Colonic mucosa (tissue), 4 donors: ENCODE results near the gene TOP2B. TPM values are rescaled to one million over a fixed set of nuclear protein-coding genes. Genes with fewer than 3 reads are reported as not detected.

ENCODE experiments used
- DNase-seq: peaks from one replicate; pipeline ENCODE4 v3.0.0-alpha.2; 2020
- H3K27ac ChIP-seq: fragments of 200-600 bp; one replicate; pipeline ENCODE4 v1.8.0; 2021
- H3K27me3 ChIP-seq: fragments of 200-600 bp; one replicate; pipeline ENCODE4 v1.8.0; 2021
- H3K36me3 ChIP-seq: fragments of 200-600 bp; one replicate; pipeline ENCODE4 v1.8.0; 2021
- H3K4me1 ChIP-seq: fragments of 200-600 bp; one replicate; pipeline ENCODE4 v1.8.0; 2021; ENCODE audit warnings: mild to moderate bottlenecking
- H3K4me3 ChIP-seq: fragments of 200-600 bp; one replicate; pipeline ENCODE4 v1.8.0; 2021
- H3K9ac ChIP-seq, 2 donors: one replicate each; pipeline ENCODE4 v1.7.0; 2013; ENCODE audit warnings: control low read depth in 2 of 2, low read depth in 2 of 2, low read length in 2 of 2
- H3K9me3 ChIP-seq: fragments of 200-600 bp; one replicate; pipeline ENCODE4 v1.8.0; 2021
- CTCF ChIP-seq: fragments of 200-600 bp; IDR thresholded peaks from one replicate; pipeline ENCODE4 v1.8.0; 2022; ENCODE audit warnings: antibody characterized with exemption, mild to moderate bottlenecking
- intact Hi-C: fragments of 100-400 bp; cut with DNase I; formaldehyde crosslinking; loops from one replicate; pipeline ENCODE4 v1.14.1; 2022
- total RNA-seq, 2 donors: library from RNA; stranded (reverse); fragmentation: NEBNext Ultra II Directional in 1 of 2; extraction: Animal tissue kit (Norgen Biotek cat#: 25700) in 1 of 2; gene quantifications; one replicate each; pipeline ENCODE4 v1.2.1, GENCODE V29; 2021
- donor health status: healthy.
- donor health status: DM: no; HTN: no; CAD: no.
- donor health status: DM: no; HTN: no; CAD: no.

Gene TOP2B
- total RNA-seq, 2 donors from 2014 or later, result 105 TPM

- Histone ChIP-seq H3K27ac (no peak overlapping the region), H3K9ac (no peak overlapping the region), H3K27me3 (no peaks in the 10 kb centered on the region), H3K4me3 (no peak overlapping the region), H3K9me3 (no peaks in the 10 kb centered on the region), H3K36me3 (no peaks in the 10 kb centered on the region), H3K4me1 (no peaks in the 10 kb centered on the region)
- no peak for DNase-seq
- no peak for TF ChIP-seq CTCF
- intact Hi-C loops, result no loop called here
Observed at GRCh38 chr3:25568525-25569078, 96.1 kb downstream of the TOP2B start.

GRCh38 chr3:25567806-25568524 is 96.7 kb downstream of the TOP2B start:
- no peak for TF ChIP-seq CTCF
- intact Hi-C loops, result no loop called here
- H3K4me3 ChIP-seq, result no peak overlapping the region

GRCh38 chr3:25567388-25567787 is 97.3 kb downstream of the TOP2B start:
- Histone ChIP-seq H3K9ac (no peak overlapping the region), H3K9me3 (no peaks in the 10 kb centered on the region), H3K27me3 (no peaks in the 10 kb centered on the region), H3K4me1 (no peaks in the 10 kb centered on the region), H3K27ac (no peak overlapping the region), H3K4me3 (no peak overlapping the region), H3K36me3 (no peaks in the 10 kb centered on the region)
- no peak for DNase-seq
- intact Hi-C loops, result no loop called here
- TF ChIP-seq CTCF, result no peak

More at GRCh38 chr3:25567806-25568524, 96.7 kb downstream of the TOP2B start:
- no peaks in the 10 kb centered on the region for H3K4me1 ChIP-seq
- no peak overlapping the region for H3K9ac ChIP-seq
- no peaks in the 10 kb centered on the region for H3K36me3 ChIP-seq
- DNase-seq, result no peak
- no peak overlapping the region for H3K27ac ChIP-seq
- H3K27me3 ChIP-seq, result no peaks in the 10 kb centered on the region
- no peaks in the 10 kb centered on the region for H3K9me3 ChIP-seq

- no peak for DNase-seq
- no peaks in the 10 kb centered on the region for H3K27me3 ChIP-seq
- H3K9ac ChIP-seq, result no peak overlapping the region
- H3K4me3 ChIP-seq, result no peak overlapping the region
- TF ChIP-seq CTCF, result no peak
- no peaks in the 10 kb centered on the region for H3K9me3 ChIP-seq
- no peak overlapping the region for H3K27ac ChIP-seq
- no peaks in the 10 kb centered on the region for H3K4me1 ChIP-seq
- H3K36me3 ChIP-seq, result no peaks in the 10 kb centered on the region
- intact Hi-C loops, result no loop called here
Observed at GRCh38 chr3:25566358-25566920, 98.3 kb downstream of the TOP2B start.

GRCh38 chr3:25565807-25566206 is 98.9 kb downstream of the TOP2B start:
- DNase-seq, result no peak
- no peak for TF ChIP-seq CTCF
- intact Hi-C loops, result no loop called here
- no peak overlapping the region for H3K4me3 ChIP-seq
- no peaks in the 10 kb centered on the region for H3K9me3 ChIP-seq
- no peak overlapping the region for H3K27ac ChIP-seq
- H3K9ac ChIP-seq, result no peak overlapping the region
- no peaks in the 10 kb centered on the region for H3K36me3 ChIP-seq
- H3K27me3 ChIP-seq, result no peaks in the 10 kb centered on the region
- H3K4me1 ChIP-seq, result no peaks in the 10 kb centered on the region
